ENCODE data around the gene ALKAL2. TPM values are rescaled to one million over a fixed set of nuclear protein-coding genes. Genes with fewer than 3 reads are reported as not detected.

Gene ALKAL2
- total and polyA plus RNA-seq, 2 of the 13 experiments (the other 11 are each of a cell fraction or from before 2014, with no cell fraction given) = 0.22 to 1.7 TPM

GRCh38 chr2:317501-318424 is 29.9 kb upstream of the ALKAL2 start (continued):
- TF ChIP-seq, protein P1, sequence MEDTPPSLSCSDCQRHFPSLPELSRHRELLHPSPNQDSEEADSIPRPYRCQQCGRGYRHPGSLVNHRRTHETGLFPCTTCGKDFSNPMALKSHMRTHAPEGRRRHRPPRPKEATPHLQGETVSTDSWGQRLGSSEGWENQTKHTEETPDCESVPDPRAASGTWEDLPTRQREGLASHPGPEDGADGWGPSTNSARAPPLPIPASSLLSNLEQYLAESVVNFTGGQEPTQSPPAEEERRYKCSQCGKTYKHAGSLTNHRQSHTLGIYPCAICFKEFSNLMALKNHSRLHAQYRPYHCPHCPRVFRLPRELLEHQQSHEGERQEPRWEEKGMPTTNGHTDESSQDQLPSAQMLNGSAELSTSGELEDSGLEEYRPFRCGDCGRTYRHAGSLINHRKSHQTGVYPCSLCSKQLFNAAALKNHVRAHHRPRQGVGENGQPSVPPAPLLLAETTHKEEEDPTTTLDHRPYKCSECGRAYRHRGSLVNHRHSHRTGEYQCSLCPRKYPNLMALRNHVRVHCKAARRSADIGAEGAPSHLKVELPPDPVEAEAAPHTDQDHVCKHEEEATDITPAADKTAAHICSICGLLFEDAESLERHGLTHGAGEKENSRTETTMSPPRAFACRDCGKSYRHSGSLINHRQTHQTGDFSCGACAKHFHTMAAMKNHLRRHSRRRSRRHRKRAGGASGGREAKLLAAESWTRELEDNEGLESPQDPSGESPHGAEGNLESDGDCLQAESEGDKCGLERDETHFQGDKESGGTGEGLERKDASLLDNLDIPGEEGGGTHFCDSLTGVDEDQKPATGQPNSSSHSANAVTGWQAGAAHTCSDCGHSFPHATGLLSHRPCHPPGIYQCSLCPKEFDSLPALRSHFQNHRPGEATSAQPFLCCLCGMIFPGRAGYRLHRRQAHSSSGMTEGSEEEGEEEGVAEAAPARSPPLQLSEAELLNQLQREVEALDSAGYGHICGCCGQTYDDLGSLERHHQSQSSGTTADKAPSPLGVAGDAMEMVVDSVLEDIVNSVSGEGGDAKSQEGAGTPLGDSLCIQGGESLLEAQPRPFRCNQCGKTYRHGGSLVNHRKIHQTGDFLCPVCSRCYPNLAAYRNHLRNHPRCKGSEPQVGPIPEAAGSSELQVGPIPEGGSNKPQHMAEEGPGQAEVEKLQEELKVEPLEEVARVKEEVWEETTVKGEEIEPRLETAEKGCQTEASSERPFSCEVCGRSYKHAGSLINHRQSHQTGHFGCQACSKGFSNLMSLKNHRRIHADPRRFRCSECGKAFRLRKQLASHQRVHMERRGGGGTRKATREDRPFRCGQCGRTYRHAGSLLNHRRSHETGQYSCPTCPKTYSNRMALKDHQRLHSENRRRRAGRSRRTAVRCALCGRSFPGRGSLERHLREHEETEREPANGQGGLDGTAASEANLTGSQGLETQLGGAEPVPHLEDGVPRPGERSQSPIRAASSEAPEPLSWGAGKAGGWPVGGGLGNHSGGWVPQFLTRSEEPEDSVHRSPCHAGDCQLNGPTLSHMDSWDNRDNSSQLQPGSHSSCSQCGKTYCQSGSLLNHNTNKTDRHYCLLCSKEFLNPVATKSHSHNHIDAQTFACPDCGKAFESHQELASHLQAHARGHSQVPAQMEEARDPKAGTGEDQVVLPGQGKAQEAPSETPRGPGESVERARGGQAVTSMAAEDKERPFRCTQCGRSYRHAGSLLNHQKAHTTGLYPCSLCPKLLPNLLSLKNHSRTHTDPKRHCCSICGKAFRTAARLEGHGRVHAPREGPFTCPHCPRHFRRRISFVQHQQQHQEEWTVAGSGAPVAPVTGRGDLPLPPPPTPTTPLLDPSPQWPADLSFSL (CRISPR knock-in tag; IDR thresholded peaks at IDR 0.05) = no peak
- TF ChIP-seq ZNF256 (CRISPR knock-in tag; conservative IDR thresholded peaks at IDR 0.05) = no peak
- TF ChIP-seq ZNF318 (CRISPR knock-in tag; IDR thresholded peaks at IDR 0.05) = no peak
- no peak for TF ChIP-seq AGO2 (optimal IDR thresholded peaks at IDR 0.05; ENCODE audit: low read depth, low read length)
- no peak for TF ChIP-seq ZNF543 (CRISPR knock-in tag; IDR thresholded peaks at IDR 0.05)
- no peak for TF ChIP-seq ZBTB2 (CRISPR knock-in tag; IDR thresholded peaks at IDR 0.05; ENCODE audit: low read depth)
- no peak for TF ChIP-seq ZFP1 (CRISPR knock-in tag; IDR thresholded peaks at IDR 0.05)
- TF ChIP-seq ARNTL (CRISPR knock-in tag; IDR thresholded peaks at IDR 0.05) = no peak
- TF ChIP-seq PHF20 (CRISPR knock-in tag; IDR thresholded peaks at IDR 0.05) = no peak
- no peak for TF ChIP-seq ZBTB14 (CRISPR knock-in tag; IDR thresholded peaks at IDR 0.05)
- TF ChIP-seq SP5 (CRISPR knock-in tag; IDR thresholded peaks at IDR 0.05; ENCODE audit: borderline replicate concordance, low read depth) = no peak

Measured in HepG2 (cell line).